GM12878 (cell line): Measurements from ENCODE around the gene DEGS2. TPM values are rescaled to one million over a fixed set of nuclear protein-coding genes. Genes with fewer than 3 reads are reported as not detected.

Source experiments
- ATAC-seq: fragments of 200-7000 bp; cut with Tn5 transposase; 3 replicates; pipeline ENCODE4 v1.9.1; 2020; ENCODE audit warnings: mild to moderate bottlenecking, moderate library complexity
- BruUV-seq: library from RNA; stranded (reverse); fragments of 400-500 nt; replicated peaks from 2 replicates; lab custom pipeline; 2021; lab: Mats Ljungman, UMichigan
- CTCF ChIA-PET: fragments of 300-600 bp; sonication (Branson Sonifier 250); formaldehyde crosslinking; extraction: SDS; loops from one replicate; lab custom pipeline; 2021; ENCODE audit warnings: inconsistent platforms; lab: Yijun Ruan, JAX
- POLR2A ChIA-PET: fragments of 350-600 bp; formaldehyde crosslinking; extraction: SDS; loops from one replicate; lab custom pipeline; 2021; ENCODE audit warnings: inconsistent platforms; lab: Charles Lee
- RAD21 ChIA-PET: fragments of 300-600 bp; sonication (Branson Sonifier 250); formaldehyde crosslinking; loops from one replicate; lab custom pipeline; 2023; ENCODE audit warnings: antibody characterized with exemption; ENCODE audit not compliant: unreplicated experiment; lab: Charles Lee
- SMC1A ChIA-PET: fragments of 300-600 bp; sonication (Branson Sonifier 250); formaldehyde crosslinking; loops from one replicate; lab custom pipeline; 2023; ENCODE audit not compliant: unreplicated experiment, uncharacterized antibody; lab: Charles Lee
- DNase-seq: peaks from one replicate; pipeline ENCODE4 v3.0.0-alpha.2; 2011; ENCODE audit warnings: low read depth, low spot score
- FAIRE-seq: peaks from 3 replicates; lab custom pipeline; 2011; peaks lifted over from hg19 to GRCh38; lab: Jason Lieb, UNC
- H2AFZ ChIP-seq: 2 replicates; pipeline ENCODE4 v1.6.0; 2011; ENCODE audit warnings: low read depth, low read length, control low read depth; ENCODE audit not compliant: control insufficient read depth
- H3K27ac ChIP-seq: 2 replicates; pipeline ENCODE4 v1.5.1; 2011; ENCODE audit warnings: control low read depth; ENCODE audit not compliant: control insufficient read depth, insufficient read depth
- H3K27me3 ChIP-seq, 2 experiments: replicated peaks in 1 of 2; 2 replicates each; pipeline versions ENCODE4 v1.6.0 to v1.6.1; 2011; ENCODE audit warnings: low read length in 1 of 2; ENCODE audit not compliant: control insufficient read depth in 2 of 2, insufficient read depth in 2 of 2
- H3K36me3 ChIP-seq, 2 experiments: 2 replicates each; pipeline ENCODE4 v1.5.1; 2011; ENCODE audit warnings: low read length in 1 of 2; ENCODE audit not compliant: control insufficient read depth in 2 of 2, insufficient read depth in 2 of 2
- H3K4me1 ChIP-seq: 2 replicates; pipeline ENCODE4 v1.6.1; 2011; ENCODE audit warnings: mild to moderate bottlenecking, low read length, moderate library complexity, mixed read lengths; ENCODE audit not compliant: control insufficient read depth, insufficient read depth
- H3K4me2 ChIP-seq: 2 replicates; pipeline ENCODE4 v1.6.0; 2011; ENCODE audit warnings: control low read depth; ENCODE audit not compliant: control insufficient read depth, insufficient read depth
- H3K4me3 ChIP-seq: fragments of 200-600 bp; sonication (generic); 2 replicates; pipeline ENCODE4 v1.5.1; 2016
- H3K79me2 ChIP-seq: 2 replicates; pipeline ENCODE4 v1.6.0; 2011; ENCODE audit warnings: low read length; ENCODE audit not compliant: control insufficient read depth, insufficient read depth
- H3K9ac ChIP-seq: 2 replicates; pipeline ENCODE4 v1.8.0; 2011; ENCODE audit warnings: low read length, control low read depth, mixed read lengths; ENCODE audit not compliant: control insufficient read depth, insufficient read depth
- H3K9me3 ChIP-seq: replicated peaks from 3 replicates; pipeline ENCODE4 v1.5.1; 2011; ENCODE audit warnings: mild to moderate bottlenecking, low read length; ENCODE audit not compliant: control insufficient read depth, insufficient read depth
- H4K20me1 ChIP-seq: 2 replicates; pipeline ENCODE4 v1.6.0; 2011; ENCODE audit not compliant: control insufficient read depth, insufficient read depth
- BHLHE40 ChIP-seq, 2 experiments: fragments of 450-650 bp in 1 of 2; IDR thresholded peaks; 2 replicates each; pipeline ENCODE4 v1.6.1; 2011 to 2017; ENCODE audit warnings: low read depth in 2 of 2, borderline replicate concordance in 1 of 2, improper control_type of control experiment in 1 of 2, low read length in 1 of 2, mild to moderate bottlenecking in 1 of 2
- SIX5 ChIP-seq: IDR thresholded peaks from 2 replicates; pipeline ENCODE4 v1.6.1; 2011; ENCODE audit warnings: mild to moderate bottlenecking, low read depth, low read length, moderate library complexity; ENCODE audit not compliant: severe bottlenecking
- SREBF1 ChIP-seq: IDR thresholded peaks from 2 replicates; pipeline ENCODE4 v1.6.1; 2012; ENCODE audit warnings: mild to moderate bottlenecking, low read length
- TAF1 ChIP-seq: IDR thresholded peaks from 2 replicates; pipeline ENCODE4 v1.6.1; 2011; ENCODE audit warnings: mild to moderate bottlenecking, low read depth, low read length, borderline replicate concordance
- WGBS: methylation state at CpG from one replicate; pipeline ENCODE4 v1.1.6; 2016; ENCODE audit warnings: low lambda C conversion rate; ENCODE audit not compliant: insufficient replicate concordance, insufficient coverage; ENCODE audit errors: missing lambda C conversion rate; 5-methylcytosine and 5-hydroxymethylcytosine counted together
- in situ Hi-C: fragments of 300-500 bp; cut with MboI; formaldehyde crosslinking; loops from 9 replicates; pipeline ENCODE4 v1.14.3; 2018; ENCODE audit warnings: mixed read lengths
- intact Hi-C: fragments of 100-400 bp; cut with micrococcal nuclease; formaldehyde crosslinking; loops from one replicate; pipeline ENCODE4 v1.14.2; 2022; ENCODE audit not compliant: unreplicated experiment
- polyA plus RNA-seq, 11 experiments: library from polyadenylated mRNA; depleted of rRNA in 4 of 11; unstranded in 6 of 11; stranded (reverse) in 5 of 11; fragments of >200 nt; fragmentation: Nextera tagmentation in 4 of 11; fragmentation: Illumina TruSeq in 1 of 11; extraction: Ambion mirVana in 4 of 11; extraction: Trizol in 1 of 11; gene quantifications; 1 replicate in 1 of 11; 2 replicates in 10 of 11; pipeline versions ENCODE4 v1.2.1 to v1.2.3, GENCODE V29; 2011 to 2016; ENCODE audit warnings: inconsistent platforms in 2 of 11, missing spikeins in 2 of 11, low read depth in 1 of 11
- total RNA-seq, 4 experiments: library from RNA; depleted of rRNA in 3 of 4; stranded (reverse); fragments of >200 nt in 3 of 4; fragmentation: Illumina TruSeq in 1 of 4; extraction: Trizol in 1 of 4; gene quantifications; 2 replicates each; pipeline versions ENCODE4 v1.2.1 to v1.2.3, GENCODE V29; 2013 to 2021
- TF ChIP-seq, protein P1 (sequence below): IDR thresholded peaks from 2 replicates; pipeline ENCODE4 v1.6.1; 2011; ENCODE audit warnings: borderline replicate concordance, low read depth, mild to moderate bottlenecking, moderate library complexity, mixed read lengths, low read length; ENCODE audit not compliant: insufficient read depth; ENCODE audit errors: extremely low read length
- TF ChIP-seq, protein P2 (sequence below): IDR thresholded peaks from 2 replicates; pipeline ENCODE4 v1.6.1; 2012; ENCODE audit warnings: low read depth, low read length, improper control_type of control experiment
- TF ChIP-seq, protein P3 (sequence below): fragments of 450-650 bp; IDR thresholded peaks from 2 replicates; pipeline ENCODE4 v1.6.1; 2017; ENCODE audit warnings: mild to moderate bottlenecking
- TF ChIP-seq, protein P4 (sequence below): fragments of 150-350 bp; IDR thresholded peaks from 2 replicates; pipeline ENCODE4 v1.6.1; 2014; ENCODE audit warnings: mild to moderate bottlenecking, low read depth, low read length
- TF ChIP-seq, protein P5 (sequence below): fragments of 150-350 bp; IDR thresholded peaks from 2 replicates; pipeline ENCODE4 v1.6.1; 2016; ENCODE audit warnings: low read depth, low read length

Gene DEGS2
- total and polyA plus RNA-seq, 10 of the 15 experiments (the other 5 are each of a cell fraction or from before 2014, with no cell fraction given): 0.01 to 2.5 (median 0.45) TPM; not detected in 1

DNA sequence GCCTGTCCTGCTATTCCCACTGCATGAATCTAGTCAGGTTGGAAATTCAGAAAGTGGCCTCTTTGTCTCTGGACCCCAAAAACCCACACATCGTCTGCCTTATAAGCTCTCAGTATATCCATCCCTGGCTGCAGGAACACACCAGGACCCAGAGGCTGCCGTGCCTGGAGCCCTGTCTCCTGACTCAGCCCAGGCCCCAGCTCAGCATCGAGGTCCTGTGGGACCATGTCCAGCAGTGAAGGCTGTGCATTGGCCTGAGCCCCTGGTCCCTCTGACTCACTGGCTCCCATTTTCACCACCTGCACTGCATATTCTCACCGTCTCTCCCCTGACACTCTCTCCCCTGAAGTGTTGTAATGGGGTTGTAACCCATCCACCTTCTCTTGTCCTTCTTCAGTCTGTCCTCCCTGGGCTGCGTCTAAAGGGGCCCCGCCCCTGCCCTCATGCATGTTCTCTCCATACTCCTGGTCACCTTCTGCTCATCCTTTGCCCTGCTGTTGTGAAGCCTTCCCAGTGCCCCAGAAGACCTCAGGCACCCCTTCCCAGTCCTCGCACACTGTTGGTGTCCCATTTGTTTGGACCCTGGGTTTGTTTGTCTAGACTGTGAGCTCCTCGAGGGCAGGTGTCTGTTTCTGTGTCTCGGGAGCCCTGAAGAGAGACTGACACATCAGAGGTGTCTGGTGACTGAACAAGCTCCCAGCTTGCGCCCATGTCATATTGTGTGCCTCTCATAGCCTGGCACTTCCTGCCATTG, 50.4 kb downstream of the DEGS2 start:
- no peaks in the 10 kb centered on the region for H4K20me1 ChIP-seq
- POLR2A ChIA-PET: interaction anchor here (1.1 kb wide), 1 partner anchor 39 kb away, joined by 4 read pairs; no protein-coding TSS in a partner anchor
- TF ChIP-seq BHLHE40 (IDR thresholded peaks at IDR 0.05; ENCODE audit: borderline replicate concordance in 1 of 2, low read depth in 2 of 2, low read length in 1 of 2) (no peak), TAF1 (no peak), SREBF1 (no peak), SIX5 (no peak)
- TF ChIP-seq, protein P1, sequence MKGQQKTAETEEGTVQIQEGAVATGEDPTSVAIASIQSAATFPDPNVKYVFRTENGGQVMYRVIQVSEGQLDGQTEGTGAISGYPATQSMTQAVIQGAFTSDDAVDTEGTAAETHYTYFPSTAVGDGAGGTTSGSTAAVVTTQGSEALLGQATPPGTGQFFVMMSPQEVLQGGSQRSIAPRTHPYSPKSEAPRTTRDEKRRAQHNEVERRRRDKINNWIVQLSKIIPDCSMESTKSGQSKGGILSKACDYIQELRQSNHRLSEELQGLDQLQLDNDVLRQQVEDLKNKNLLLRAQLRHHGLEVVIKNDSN: no peak
- TF ChIP-seq, protein P2, sequence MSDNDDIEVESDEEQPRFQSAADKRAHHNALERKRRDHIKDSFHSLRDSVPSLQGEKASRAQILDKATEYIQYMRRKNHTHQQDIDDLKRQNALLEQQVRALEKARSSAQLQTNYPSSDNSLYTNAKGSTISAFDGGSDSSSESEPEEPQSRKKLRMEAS: no peak
- TF ChIP-seq, protein P3, sequence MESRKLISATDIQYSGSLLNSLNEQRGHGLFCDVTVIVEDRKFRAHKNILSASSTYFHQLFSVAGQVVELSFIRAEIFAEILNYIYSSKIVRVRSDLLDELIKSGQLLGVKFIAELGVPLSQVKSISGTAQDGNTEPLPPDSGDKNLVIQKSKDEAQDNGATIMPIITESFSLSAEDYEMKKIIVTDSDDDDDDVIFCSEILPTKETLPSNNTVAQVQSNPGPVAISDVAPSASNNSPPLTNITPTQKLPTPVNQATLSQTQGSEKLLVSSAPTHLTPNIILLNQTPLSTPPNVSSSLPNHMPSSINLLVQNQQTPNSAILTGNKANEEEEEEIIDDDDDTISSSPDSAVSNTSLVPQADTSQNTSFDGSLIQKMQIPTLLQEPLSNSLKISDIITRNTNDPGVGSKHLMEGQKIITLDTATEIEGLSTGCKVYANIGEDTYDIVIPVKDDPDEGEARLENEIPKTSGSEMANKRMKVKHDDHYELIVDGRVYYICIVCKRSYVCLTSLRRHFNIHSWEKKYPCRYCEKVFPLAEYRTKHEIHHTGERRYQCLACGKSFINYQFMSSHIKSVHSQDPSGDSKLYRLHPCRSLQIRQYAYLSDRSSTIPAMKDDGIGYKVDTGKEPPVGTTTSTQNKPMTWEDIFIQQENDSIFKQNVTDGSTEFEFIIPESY: no peak
- TF ChIP-seq, protein P4, sequence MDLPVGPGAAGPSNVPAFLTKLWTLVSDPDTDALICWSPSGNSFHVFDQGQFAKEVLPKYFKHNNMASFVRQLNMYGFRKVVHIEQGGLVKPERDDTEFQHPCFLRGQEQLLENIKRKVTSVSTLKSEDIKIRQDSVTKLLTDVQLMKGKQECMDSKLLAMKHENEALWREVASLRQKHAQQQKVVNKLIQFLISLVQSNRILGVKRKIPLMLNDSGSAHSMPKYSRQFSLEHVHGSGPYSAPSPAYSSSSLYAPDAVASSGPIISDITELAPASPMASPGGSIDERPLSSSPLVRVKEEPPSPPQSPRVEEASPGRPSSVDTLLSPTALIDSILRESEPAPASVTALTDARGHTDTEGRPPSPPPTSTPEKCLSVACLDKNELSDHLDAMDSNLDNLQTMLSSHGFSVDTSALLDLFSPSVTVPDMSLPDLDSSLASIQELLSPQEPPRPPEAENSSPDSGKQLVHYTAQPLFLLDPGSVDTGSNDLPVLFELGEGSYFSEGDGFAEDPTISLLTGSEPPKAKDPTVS: no peak
- TF ChIP-seq, protein P5, sequence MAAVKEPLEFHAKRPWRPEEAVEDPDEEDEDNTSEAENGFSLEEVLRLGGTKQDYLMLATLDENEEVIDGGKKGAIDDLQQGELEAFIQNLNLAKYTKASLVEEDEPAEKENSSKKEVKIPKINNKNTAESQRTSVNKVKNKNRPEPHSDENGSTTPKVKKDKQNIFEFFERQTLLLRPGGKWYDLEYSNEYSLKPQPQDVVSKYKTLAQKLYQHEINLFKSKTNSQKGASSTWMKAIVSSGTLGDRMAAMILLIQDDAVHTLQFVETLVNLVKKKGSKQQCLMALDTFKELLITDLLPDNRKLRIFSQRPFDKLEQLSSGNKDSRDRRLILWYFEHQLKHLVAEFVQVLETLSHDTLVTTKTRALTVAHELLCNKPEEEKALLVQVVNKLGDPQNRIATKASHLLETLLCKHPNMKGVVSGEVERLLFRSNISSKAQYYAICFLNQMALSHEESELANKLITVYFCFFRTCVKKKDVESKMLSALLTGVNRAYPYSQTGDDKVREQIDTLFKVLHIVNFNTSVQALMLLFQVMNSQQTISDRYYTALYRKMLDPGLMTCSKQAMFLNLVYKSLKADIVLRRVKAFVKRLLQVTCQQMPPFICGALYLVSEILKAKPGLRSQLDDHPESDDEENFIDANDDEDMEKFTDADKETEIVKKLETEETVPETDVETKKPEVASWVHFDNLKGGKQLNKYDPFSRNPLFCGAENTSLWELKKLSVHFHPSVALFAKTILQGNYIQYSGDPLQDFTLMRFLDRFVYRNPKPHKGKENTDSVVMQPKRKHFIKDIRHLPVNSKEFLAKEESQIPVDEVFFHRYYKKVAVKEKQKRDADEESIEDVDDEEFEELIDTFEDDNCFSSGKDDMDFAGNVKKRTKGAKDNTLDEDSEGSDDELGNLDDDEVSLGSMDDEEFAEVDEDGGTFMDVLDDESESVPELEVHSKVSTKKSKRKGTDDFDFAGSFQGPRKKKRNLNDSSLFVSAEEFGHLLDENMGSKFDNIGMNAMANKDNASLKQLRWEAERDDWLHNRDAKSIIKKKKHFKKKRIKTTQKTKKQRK: no peak

More for the DNA sequence above, 50.4 kb downstream of the DEGS2 start:
- FAIRE-seq: no peak
- SMC1A ChIA-PET: interaction anchor here (1.1 to 2.6 kb wide), 9 partner anchors 18 to 126 kb away, joined by 3 to 42 read pairs (median 13); partner anchors contain the start of gene EVL
- in situ Hi-C loops: no loop called here
- Histone ChIP-seq H2AFZ (no peak overlapping the region), H3K4me3 (no peak overlapping the region), H3K9ac (no peak overlapping the region), H3K36me3 (peaks cover 24 to 42% of the 10 kb centered on the region in 2 experiments), H3K9me3 (no peaks in the 10 kb centered on the region), H3K79me2 (peaks cover 2% of the 10 kb centered on the region), H3K27me3 (no peaks in the 10 kb centered on the region), H3K4me2 (no peak overlapping the region), H3K27ac (no peak overlapping the region), H3K4me1 (peaks cover 3% of the 10 kb centered on the region; the same call in 1 of the 2 replicates)
- no peak for ATAC-seq
- no TSS peak for BruUV-seq
- CTCF ChIA-PET: interaction anchor here (1.0 to 6.8 kb wide), 21 partner anchors 13 to 134 kb away, joined by 3 to 130 read pairs (median 5); partner anchors contain the start of gene EVL
- DNase-seq: no peak
- RAD21 ChIA-PET: interaction anchor here (1.3 to 2.9 kb wide), 7 partner anchors 26 to 127 kb away, joined by 3 to 44 read pairs (median 4); partner anchors contain the start of gene EVL
- intact Hi-C loops: loop anchor here (1.0 to 5.0 kb wide), 5 partner anchors 33 to 127 kb away; no protein-coding TSS in a partner anchor
- 87% methylated on average over 10 of the region's 10 CpGs for WGBS
